ENCODE results near the gene SPON2. TPM values are rescaled to one million over a fixed set of nuclear protein-coding genes. Genes with fewer than 3 reads are reported as not detected.

SPON2 gene
- total RNA-seq, 1 experiment from 2014 or later, result 8.9 TPM

DNA sequence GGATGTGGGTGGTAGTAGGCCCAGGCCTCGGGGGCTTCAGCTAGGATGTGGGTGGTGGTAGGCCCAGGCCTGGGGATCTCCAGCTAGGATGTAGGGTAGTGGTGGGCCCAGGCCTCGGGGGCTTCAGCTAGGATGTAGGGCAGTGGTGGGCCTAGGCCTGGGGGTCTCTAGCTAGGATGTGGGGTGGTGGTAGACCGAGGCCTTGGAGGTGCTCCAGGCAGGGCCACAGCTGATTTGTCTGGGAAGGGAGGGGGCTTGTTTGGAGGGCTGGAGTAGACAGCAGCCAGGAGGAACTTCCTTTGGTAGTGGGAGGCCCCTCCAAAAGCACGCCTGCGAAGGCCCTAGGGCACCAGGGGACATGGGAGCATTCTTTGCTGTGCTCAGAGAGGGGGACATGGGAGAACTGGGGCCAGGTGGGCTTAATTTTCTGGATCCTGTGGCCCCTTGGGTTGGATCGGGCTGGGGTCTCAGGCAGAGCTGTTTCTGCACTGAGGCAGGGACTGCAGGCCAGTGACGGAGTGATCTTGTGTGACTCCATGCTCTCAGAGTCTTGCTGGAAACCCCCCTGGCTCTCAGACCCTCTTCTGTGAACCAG is 3.3 kb upstream of the SPON2 start:
- Histone ChIP-seq H3K79me2 (ENCODE audit: low read length) (no peaks in the 10 kb centered on the region), H3K4me2 (ENCODE audit: low read depth, low read length, poor library complexity, severe bottlenecking) (no peak overlapping the region), H3K9ac (ENCODE audit: low read length) (no peak overlapping the region), H3K9me3 (ENCODE audit: low read length) (peaks cover 10% of the 10 kb centered on the region), H3K36me3 (ENCODE audit: insufficient read depth, low read length) (0 out of 2 replicates have a peak, but pooled peaks cover 3% of the 10 kb centered on the region), H3K27ac (ENCODE audit: low read length) (no peak overlapping the region), H3K27me3 (ENCODE audit: low read length) (no peaks in the 10 kb centered on the region), H3K9me2 (replicated peaks; ENCODE audit: insufficient read depth, low read length) (no peaks in the 10 kb centered on the region), H4K20me1 (ENCODE audit: insufficient read depth, low read depth, low read length) (no peaks in the 10 kb centered on the region), H2AFZ (ENCODE audit: low read length) (no peak overlapping the region), H3K4me3 (ENCODE audit: low read length) (no peak overlapping the region), H3K4me1 (ENCODE audit: low read length) (no peaks in the 10 kb centered on the region)
- DNase-seq, result no peak

DNA sequence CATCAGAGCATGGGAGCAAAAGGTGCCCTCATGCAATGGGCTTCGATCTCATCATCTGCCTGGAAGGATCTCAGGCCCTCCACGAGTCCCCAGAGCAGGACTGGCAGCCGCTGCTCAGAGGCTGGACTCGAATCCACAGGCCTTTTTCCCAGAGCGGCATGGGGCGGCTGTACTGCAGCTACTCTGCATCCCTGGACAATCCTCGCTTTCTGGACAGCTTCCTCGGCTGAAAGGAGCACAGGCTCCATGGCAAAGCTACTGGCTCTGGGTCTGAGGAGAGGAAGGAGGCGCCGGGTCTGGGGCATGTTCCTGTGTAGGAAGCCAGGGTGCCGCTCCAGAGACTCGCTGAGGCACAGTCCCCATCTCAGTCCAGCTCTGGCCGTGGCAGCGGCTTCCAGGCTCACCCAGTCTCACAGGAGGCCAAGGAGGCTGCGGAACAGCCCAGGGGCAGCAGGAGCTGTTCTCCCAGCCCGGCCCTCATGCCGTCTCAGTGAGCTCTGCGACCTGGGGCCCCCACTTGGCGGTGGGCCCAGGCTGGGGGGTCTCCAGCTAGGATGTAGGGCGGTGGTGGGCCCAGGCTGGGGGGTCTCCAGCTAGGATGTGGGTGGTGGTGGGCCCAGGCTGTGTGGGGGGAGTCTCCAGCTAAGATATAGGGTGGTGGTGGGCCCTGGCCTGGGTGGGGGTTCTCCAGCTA is 2.7 kb upstream of the SPON2 start:
- no peaks in the 10 kb centered on the region for H3K9me2 ChIP-seq (replicated peaks; ENCODE audit: insufficient read depth, low read length)
- H3K4me2 ChIP-seq (ENCODE audit: low read depth, low read length, poor library complexity, severe bottlenecking), result no peak overlapping the region
- no peak overlapping the region for H3K4me3 ChIP-seq (ENCODE audit: low read length)
- H3K36me3 ChIP-seq (ENCODE audit: insufficient read depth, low read length), result 0 out of 2 replicates have a peak, but pooled peaks cover 1% of the 10 kb centered on the region
- H3K9me3 ChIP-seq (ENCODE audit: low read length), result peaks cover 5% of the 10 kb centered on the region
- H3K4me1 ChIP-seq (ENCODE audit: low read length), result no peaks in the 10 kb centered on the region
- no peaks in the 10 kb centered on the region for H4K20me1 ChIP-seq (ENCODE audit: insufficient read depth, low read depth, low read length)
- H3K9ac ChIP-seq (ENCODE audit: low read length), result no peak overlapping the region
- H2AFZ ChIP-seq (ENCODE audit: low read length), result no peak overlapping the region
- DNase-seq, result no peak
- H3K27me3 ChIP-seq (ENCODE audit: low read length), result no peaks in the 10 kb centered on the region
- no peaks in the 10 kb centered on the region for H3K79me2 ChIP-seq (ENCODE audit: low read length)
- no peak overlapping the region for H3K27ac ChIP-seq (ENCODE audit: low read length)

DNA sequence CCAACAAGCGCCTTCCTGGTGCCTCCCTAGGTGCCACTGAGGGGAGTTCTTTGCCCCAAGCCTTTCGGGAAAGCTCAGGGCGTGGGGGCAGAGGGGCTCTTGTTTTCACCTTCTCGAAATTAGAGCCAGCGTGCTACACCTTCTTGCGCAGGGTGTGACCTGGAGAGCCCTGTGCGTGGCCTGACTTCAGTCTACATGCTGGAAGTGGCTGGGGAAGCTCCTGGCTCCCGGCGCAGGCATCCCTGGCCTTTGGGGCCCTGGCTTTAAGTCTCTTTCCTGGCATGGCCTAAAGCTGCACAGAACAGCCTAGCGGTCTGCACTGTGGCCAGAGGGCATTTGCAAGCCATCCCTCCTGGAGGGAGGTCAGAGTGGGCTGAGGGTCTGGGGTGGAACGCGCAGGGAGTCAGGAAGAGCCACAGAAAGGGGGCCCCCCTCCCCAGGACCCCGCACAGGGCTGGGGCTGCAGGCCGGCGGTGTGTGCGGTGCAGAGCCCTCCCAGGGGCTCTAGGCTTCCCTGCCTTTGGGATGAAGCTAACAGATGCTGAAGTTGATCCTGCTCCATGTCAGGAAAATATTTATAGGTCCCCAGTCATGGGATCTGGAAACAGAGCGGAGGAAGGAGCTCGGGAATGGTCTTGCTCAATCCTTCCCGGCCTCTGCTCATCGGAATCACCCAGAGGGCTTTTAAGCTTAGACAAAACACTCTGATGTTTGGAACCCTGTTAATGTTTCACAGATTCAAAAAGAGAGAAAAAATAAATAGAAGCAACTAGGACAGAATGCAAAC is 781 bp upstream of the SPON2 start:
- H3K9me2 ChIP-seq (replicated peaks; ENCODE audit: insufficient read depth, low read length), result no peaks in the 10 kb centered on the region
- H3K4me3 ChIP-seq (ENCODE audit: low read length), result no peak overlapping the region
- no peaks in the 10 kb centered on the region for H3K27me3 ChIP-seq (ENCODE audit: low read length)
- no peaks in the 10 kb centered on the region for H4K20me1 ChIP-seq (ENCODE audit: insufficient read depth, low read depth, low read length)
- no peak overlapping the region for H3K4me2 ChIP-seq (ENCODE audit: low read depth, low read length, poor library complexity, severe bottlenecking)
- H3K36me3 ChIP-seq (ENCODE audit: insufficient read depth, low read length), result no peaks in the 10 kb centered on the region
- peaks cover 4% of the 10 kb centered on the region for H3K4me1 ChIP-seq (ENCODE audit: low read length)
- no peak overlapping the region for H2AFZ ChIP-seq (ENCODE audit: low read length)
- no peaks in the 10 kb centered on the region for H3K9me3 ChIP-seq (ENCODE audit: low read length)
- no peak overlapping the region for H3K9ac ChIP-seq (ENCODE audit: low read length)
- DNase-seq, result no peak
- no peaks in the 10 kb centered on the region for H3K79me2 ChIP-seq (ENCODE audit: low read length)
- H3K27ac ChIP-seq (ENCODE audit: low read length), result no peak overlapping the region

DNA sequence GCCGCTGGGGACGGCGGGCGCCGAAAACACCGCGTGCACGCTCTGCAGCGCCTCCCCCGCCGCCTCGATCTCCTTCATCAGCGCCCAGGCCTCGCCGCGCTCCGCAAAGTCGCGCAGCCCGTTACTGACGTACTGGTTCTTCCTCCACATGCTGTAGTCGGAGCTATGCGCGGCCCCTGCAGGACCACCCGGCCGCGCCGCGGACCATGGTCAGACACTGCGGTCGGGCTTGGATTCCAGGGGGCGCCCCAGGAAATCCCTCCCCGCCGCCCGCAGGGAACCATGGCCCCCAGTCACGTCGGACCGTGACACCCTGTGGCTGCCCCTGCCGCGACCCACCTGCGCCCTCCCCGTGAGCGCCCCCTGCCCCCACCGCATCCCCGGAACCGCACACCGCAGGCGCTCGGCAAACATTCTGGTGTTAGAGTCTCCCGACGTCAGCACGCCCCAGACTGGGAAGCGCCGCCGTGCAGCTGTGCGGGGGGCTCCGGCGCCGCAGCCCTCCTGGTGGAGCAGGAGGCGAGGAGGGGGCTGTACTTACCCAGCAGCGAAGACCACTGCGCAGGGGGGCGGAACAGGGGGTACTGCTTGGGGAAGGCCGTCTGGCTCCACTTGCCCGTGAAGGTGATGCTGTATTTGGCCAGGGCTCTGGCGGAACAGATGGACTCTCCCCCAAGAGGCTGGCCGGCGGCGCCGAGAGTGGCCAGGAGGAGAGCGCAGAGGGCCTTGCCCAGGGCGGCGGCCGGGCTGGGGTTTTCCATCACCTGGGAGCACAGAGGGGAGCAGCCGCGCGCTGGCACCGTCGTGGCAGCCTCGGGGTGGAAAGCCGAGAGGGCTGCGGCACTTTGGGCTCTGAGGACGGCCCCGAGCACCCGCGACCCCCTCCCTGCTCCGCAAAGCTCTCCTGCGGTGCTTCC is 814 bp downstream of the SPON2 start:
- H2AFZ ChIP-seq (ENCODE audit: low read length), result no peak overlapping the region
- no peak for DNase-seq

DNA sequence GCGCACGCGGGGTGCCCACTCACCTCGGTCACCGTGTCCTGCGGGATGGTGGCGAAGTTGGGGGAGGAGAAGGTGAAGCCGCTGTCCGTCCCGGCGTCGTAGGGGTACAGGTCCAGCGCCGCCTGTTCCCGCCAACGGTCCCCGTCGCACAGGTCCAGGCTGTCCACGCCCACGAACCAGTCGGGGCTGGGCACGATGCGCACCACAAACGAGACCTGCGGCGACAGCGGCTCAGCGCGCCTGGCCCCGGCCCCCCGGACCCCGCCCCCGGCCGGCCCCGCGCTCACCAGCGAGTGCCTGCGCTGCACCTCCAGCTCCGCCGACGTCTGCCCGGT is 1.4 kb downstream of the SPON2 start:
- Histone ChIP-seq H3K4me3 (ENCODE audit: low read length) (no peak overlapping the region), H3K9ac (ENCODE audit: low read length) (no peak overlapping the region), H3K27ac (ENCODE audit: low read length) (no peak overlapping the region), H2AFZ (ENCODE audit: low read length) (no peak overlapping the region), H3K9me3 (ENCODE audit: low read length) (no peaks in the 10 kb centered on the region), H3K36me3 (ENCODE audit: insufficient read depth, low read length) (no peaks in the 10 kb centered on the region), H4K20me1 (ENCODE audit: insufficient read depth, low read depth, low read length) (no peaks in the 10 kb centered on the region), H3K79me2 (ENCODE audit: low read length) (no peaks in the 10 kb centered on the region), H3K4me1 (ENCODE audit: low read length) (peaks cover 21% of the 10 kb centered on the region), H3K27me3 (ENCODE audit: low read length) (no peaks in the 10 kb centered on the region), H3K9me2 (replicated peaks; ENCODE audit: insufficient read depth, low read length) (no peaks in the 10 kb centered on the region), H3K4me2 (ENCODE audit: low read depth, low read length, poor library complexity, severe bottlenecking) (no peak overlapping the region)
- no peak for DNase-seq

More for the DNA sequence above, 814 bp downstream of the SPON2 start:
- Histone ChIP-seq H3K27ac (ENCODE audit: low read length) (no peak overlapping the region), H3K27me3 (ENCODE audit: low read length) (no peaks in the 10 kb centered on the region), H4K20me1 (ENCODE audit: insufficient read depth, low read depth, low read length) (no peaks in the 10 kb centered on the region), H3K4me3 (ENCODE audit: low read length) (no peak overlapping the region), H3K9me2 (replicated peaks; ENCODE audit: insufficient read depth, low read length) (no peaks in the 10 kb centered on the region), H3K9ac (ENCODE audit: low read length) (no peak overlapping the region), H3K79me2 (ENCODE audit: low read length) (no peaks in the 10 kb centered on the region), H3K9me3 (ENCODE audit: low read length) (no peaks in the 10 kb centered on the region), H3K4me1 (ENCODE audit: low read length) (peaks cover 18% of the 10 kb centered on the region), H3K4me2 (ENCODE audit: low read depth, low read length, poor library complexity, severe bottlenecking) (no peak overlapping the region), H3K36me3 (ENCODE audit: insufficient read depth, low read length) (no peaks in the 10 kb centered on the region)

DNA sequence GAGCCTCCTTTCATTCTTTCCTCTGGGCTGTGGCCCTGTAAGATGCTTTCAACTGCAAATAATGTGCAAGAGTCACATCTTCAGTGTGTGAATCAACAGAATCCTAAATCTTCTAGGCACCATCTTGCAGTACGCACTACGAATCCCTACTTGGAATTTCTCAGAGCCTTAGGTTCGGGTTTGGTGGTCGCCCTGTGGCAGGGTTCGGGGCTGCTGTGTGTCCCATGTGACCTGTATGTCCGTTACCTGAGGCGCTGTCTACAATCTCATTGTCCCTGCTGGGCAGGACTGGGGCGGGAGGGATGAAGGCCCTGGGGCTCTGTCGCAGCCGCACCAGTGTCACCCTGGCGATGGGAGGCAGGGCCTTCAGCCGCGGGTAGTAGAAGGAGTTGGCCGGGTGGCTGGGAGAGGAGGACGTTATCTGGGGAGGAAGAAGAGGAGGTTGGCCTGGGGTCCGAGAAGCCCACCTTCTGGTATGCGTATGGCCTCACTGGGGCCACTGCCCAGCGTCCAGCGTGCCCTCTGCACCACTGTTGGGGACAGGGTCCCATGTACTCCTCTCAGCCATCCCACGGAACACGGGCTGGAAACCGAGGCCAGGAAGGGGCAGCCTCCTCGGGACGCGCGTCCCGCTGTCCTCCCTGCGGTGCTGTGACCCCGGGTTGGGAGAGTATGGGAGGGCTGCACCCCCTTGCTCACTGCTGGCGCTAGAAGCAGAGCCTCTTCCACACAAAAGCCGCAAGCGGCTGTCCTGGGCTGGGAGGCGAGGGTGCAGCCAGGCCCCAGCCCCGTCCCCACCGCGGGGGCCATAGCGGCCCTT is 2.0 kb downstream of the SPON2 start:
- no peaks in the 10 kb centered on the region for H4K20me1 ChIP-seq (ENCODE audit: insufficient read depth, low read depth, low read length)
- no peak overlapping the region for H3K4me2 ChIP-seq (ENCODE audit: low read depth, low read length, poor library complexity, severe bottlenecking)
- no peak overlapping the region for H3K9ac ChIP-seq (ENCODE audit: low read length)
- H2AFZ ChIP-seq (ENCODE audit: low read length), result no peak overlapping the region
- H3K9me2 ChIP-seq (replicated peaks; ENCODE audit: insufficient read depth, low read length), result no peaks in the 10 kb centered on the region
- peaks cover 21% of the 10 kb centered on the region for H3K4me1 ChIP-seq (ENCODE audit: low read length)
- no peak overlapping the region for H3K27ac ChIP-seq (ENCODE audit: low read length)
- H3K9me3 ChIP-seq (ENCODE audit: low read length), result no peaks in the 10 kb centered on the region
- DNase-seq, result no peak
- H3K27me3 ChIP-seq (ENCODE audit: low read length), result no peaks in the 10 kb centered on the region
- H3K36me3 ChIP-seq (ENCODE audit: insufficient read depth, low read length), result no peaks in the 10 kb centered on the region
- no peaks in the 10 kb centered on the region for H3K79me2 ChIP-seq (ENCODE audit: low read length)
- H3K4me3 ChIP-seq (ENCODE audit: low read length), result no peak overlapping the region

DNA sequence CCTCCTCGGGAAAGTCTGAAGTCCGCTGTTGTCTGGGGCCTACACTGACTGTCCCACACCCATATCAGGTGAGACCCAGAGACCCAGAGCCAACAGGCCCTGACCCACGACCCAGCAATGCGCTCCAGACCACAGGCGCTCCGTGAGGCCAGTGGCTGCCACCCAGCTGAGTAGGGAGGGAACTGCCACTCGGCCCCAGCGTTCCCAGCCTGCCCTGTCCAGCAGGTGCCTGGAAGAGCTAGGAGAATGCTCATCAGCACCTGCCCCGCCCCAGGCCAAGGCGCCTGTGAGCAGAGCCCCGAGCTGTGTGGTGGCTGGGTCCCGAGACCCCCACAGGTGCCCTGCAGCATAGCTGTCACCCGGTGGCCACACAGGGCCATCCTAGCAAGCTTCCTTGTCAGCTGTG is 2.7 kb downstream of the SPON2 start:
- Histone ChIP-seq H3K4me3 (ENCODE audit: low read length) (no peak overlapping the region), H3K9me2 (replicated peaks; ENCODE audit: insufficient read depth, low read length) (no peaks in the 10 kb centered on the region), H3K79me2 (ENCODE audit: low read length) (no peaks in the 10 kb centered on the region), H3K4me1 (ENCODE audit: low read length) (peaks cover 21% of the 10 kb centered on the region), H4K20me1 (ENCODE audit: insufficient read depth, low read depth, low read length) (no peaks in the 10 kb centered on the region), H2AFZ (ENCODE audit: low read length) (no peak overlapping the region), H3K9ac (ENCODE audit: low read length) (no peak overlapping the region), H3K4me2 (ENCODE audit: low read depth, low read length, poor library complexity, severe bottlenecking) (no peak overlapping the region), H3K9me3 (ENCODE audit: low read length) (no peaks in the 10 kb centered on the region), H3K27ac (ENCODE audit: low read length) (no peak overlapping the region), H3K27me3 (ENCODE audit: low read length) (no peaks in the 10 kb centered on the region), H3K36me3 (ENCODE audit: insufficient read depth, low read length) (no peaks in the 10 kb centered on the region)
- no peak for DNase-seq

Data from Karpas-422 (cell line).